Glutamatergic neuron (in vitro differentiated cells): ENCODE results near the gene ADAMTSL1. TPM values are rescaled to one million over a fixed set of nuclear protein-coding genes. Genes with fewer than 3 reads are reported as not detected.

Experiments
- DNase-seq: peaks from one replicate; pipeline ENCODE4 v3.0.0; 2022
- H3K27ac Mint-ChIP-seq: one replicate; pipeline ENCODE4 v1.8.0; 2020; ENCODE audit warnings: mild to moderate bottlenecking, mixed read lengths, inconsistent platforms; ENCODE audit not compliant: unreplicated experiment
- H3K27me3 Mint-ChIP-seq: one replicate; pipeline ENCODE4 v1.8.0; 2020; ENCODE audit warnings: mild to moderate bottlenecking, moderate library complexity, mixed read lengths, inconsistent platforms; ENCODE audit not compliant: unreplicated experiment
- H3K36me3 Mint-ChIP-seq: one replicate; pipeline ENCODE4 v1.8.0; 2020; ENCODE audit warnings: mild to moderate bottlenecking, mixed read lengths, inconsistent platforms; ENCODE audit not compliant: unreplicated experiment
- H3K4me1 Mint-ChIP-seq: one replicate; pipeline ENCODE4 v1.8.0; 2020; ENCODE audit warnings: mild to moderate bottlenecking, low read depth, mixed read lengths, inconsistent platforms; ENCODE audit not compliant: unreplicated experiment
- H3K4me3 Mint-ChIP-seq: one replicate; pipeline ENCODE4 v1.8.0; 2020; ENCODE audit warnings: mild to moderate bottlenecking, mixed read lengths, inconsistent platforms; ENCODE audit not compliant: unreplicated experiment
- H3K9me3 Mint-ChIP-seq: one replicate; pipeline ENCODE4 v1.8.0; 2020; ENCODE audit warnings: mild to moderate bottlenecking, moderate library complexity, mixed read lengths, inconsistent platforms; ENCODE audit not compliant: unreplicated experiment
- CTCF ChIP-seq: fragments of 200-600 bp; sonication (generic); IDR thresholded peaks from one replicate; pipeline ENCODE4 v1.5.0; 2021; ENCODE audit not compliant: partially characterized antibody, unreplicated experiment
- total RNA-seq: library from RNA; stranded (reverse); fragmentation: NEBNext Ultra II Directional; extraction: Animal tissue kit (Norgen Biotek cat#: 25700); gene quantifications from one replicate; pipeline ENCODE4 v1.2.1, GENCODE V29; 2021; ENCODE audit not compliant: unreplicated experiment

ADAMTSL1 gene
- total RNA-seq, 1 donor from 2014 or later, result 0.91 TPM

GRCh38 chr9:18877984-18878383 lies 404.0 kb downstream of the ADAMTSL1 start:
- no peak overlapping the region for H3K27ac Mint-ChIP-seq
- H3K36me3 Mint-ChIP-seq, result peaks cover 1% of the 10 kb centered on the region
- no peaks in the 10 kb centered on the region for H3K9me3 Mint-ChIP-seq
- H3K4me3 Mint-ChIP-seq, result no peak overlapping the region
- TF ChIP-seq CTCF, result no peak
- H3K27me3 Mint-ChIP-seq, result no peaks in the 10 kb centered on the region
- H3K4me1 Mint-ChIP-seq, result no peaks in the 10 kb centered on the region
- no peak for DNase-seq

- TF ChIP-seq CTCF, result no peak
- no peak for DNase-seq
- no peak overlapping the region for H3K27ac Mint-ChIP-seq
- no peaks in the 10 kb centered on the region for H3K4me1 Mint-ChIP-seq
- H3K4me3 Mint-ChIP-seq, result no peak overlapping the region
- H3K9me3 Mint-ChIP-seq, result no peaks in the 10 kb centered on the region
- H3K27me3 Mint-ChIP-seq, result no peaks in the 10 kb centered on the region
- peaks cover 9% of the 10 kb centered on the region for H3K36me3 Mint-ChIP-seq
Measured at GRCh38 chr9:18881758-18882157, 407.8 kb downstream of the ADAMTSL1 start.

GRCh38 chr9:18887546-18887945 lies 413.6 kb downstream of the ADAMTSL1 start:
- Mint-ChIP-seq H3K27me3 (no peaks in the 10 kb centered on the region), H3K4me3 (no peak overlapping the region)
- no peak for DNase-seq

GRCh38 chr9:18888290-18888689 lies 414.3 kb downstream of the ADAMTSL1 start:
- no peak overlapping the region for H3K4me3 Mint-ChIP-seq
- H3K36me3 Mint-ChIP-seq, result peaks cover 5% of the 10 kb centered on the region
- no peak for DNase-seq
- no peak for TF ChIP-seq CTCF
- peaks cover 4% of the 10 kb centered on the region for H3K4me1 Mint-ChIP-seq
- no peaks in the 10 kb centered on the region for H3K9me3 Mint-ChIP-seq
- no peak overlapping the region for H3K27ac Mint-ChIP-seq
- H3K27me3 Mint-ChIP-seq, result no peaks in the 10 kb centered on the region

More at GRCh38 chr9:18887546-18887945, 413.6 kb downstream of the ADAMTSL1 start:
- TF ChIP-seq CTCF, result no peak
- H3K36me3 Mint-ChIP-seq, result peaks cover 9% of the 10 kb centered on the region
- no peak overlapping the region for H3K27ac Mint-ChIP-seq
- no peaks in the 10 kb centered on the region for H3K4me1 Mint-ChIP-seq
- H3K9me3 Mint-ChIP-seq, result no peaks in the 10 kb centered on the region

GRCh38 chr9:18889550-18889949 lies 415.6 kb downstream of the ADAMTSL1 start:
- H3K4me3 Mint-ChIP-seq, result no peak overlapping the region
- H3K36me3 Mint-ChIP-seq, result no peaks in the 10 kb centered on the region
- no peak for TF ChIP-seq CTCF
- H3K27ac Mint-ChIP-seq, result no peak overlapping the region
- no peaks in the 10 kb centered on the region for H3K27me3 Mint-ChIP-seq
- no peaks in the 10 kb centered on the region for H3K9me3 Mint-ChIP-seq
- DNase-seq, result no peak
- H3K4me1 Mint-ChIP-seq, result peaks cover 4% of the 10 kb centered on the region
